Activated naive CD4-positive, alpha-beta T cell treated with anti-CD3 and anti-CD28 coated beads for 36 hours (primary cell): ENCODE results near the gene SOX30. TPM values are rescaled to one million over a fixed set of nuclear protein-coding genes. Genes with fewer than 3 reads are reported as not detected.

Experiments
- CTCF ChIA-PET: fragments of 350-600 bp; sonication (Branson Sonifier 250); formaldehyde crosslinking; loops from one replicate; lab custom pipeline; 2021; ENCODE audit warnings: antibody characterized with exemption; lab: Charles Lee
- DNase-seq: peaks from one replicate; pipeline ENCODE4 v3.0.0-alpha.2; 2020
- H3K27ac Mint-ChIP-seq: one replicate; pipeline ENCODE4 v1.8.0; 2021; ENCODE audit warnings: mild to moderate bottlenecking, mixed read lengths
- H3K27me3 Mint-ChIP-seq: one replicate; pipeline ENCODE4 v1.8.0; 2021; ENCODE audit warnings: low read depth, mixed read lengths
- H3K36me3 Mint-ChIP-seq: one replicate; pipeline ENCODE4 v1.8.0; 2021; ENCODE audit warnings: low read depth, mixed read lengths
- H3K4me1 Mint-ChIP-seq: one replicate; pipeline ENCODE4 v1.8.0; 2021; ENCODE audit warnings: low read depth, mixed read lengths
- H3K4me3 Mint-ChIP-seq: one replicate; pipeline ENCODE4 v1.8.0; 2021; ENCODE audit warnings: mild to moderate bottlenecking, moderate library complexity, mixed read lengths
- H3K9me3 Mint-ChIP-seq: one replicate; pipeline ENCODE4 v1.8.0; 2021; ENCODE audit warnings: mixed read lengths
- intact Hi-C: fragments of 100-400 bp; cut with micrococcal nuclease; formaldehyde crosslinking; loops from one replicate; pipeline ENCODE4 v1.15.1; 2023
- total RNA-seq, 2 experiments: library from RNA; stranded (reverse); gene quantifications; one replicate each; pipeline ENCODE4 v1.2.3, GENCODE V29; 2021

SOX30 gene
- total RNA-seq, 2 experiments from 2014 or later: 0.36 to 0.57 TPM

DNA sequence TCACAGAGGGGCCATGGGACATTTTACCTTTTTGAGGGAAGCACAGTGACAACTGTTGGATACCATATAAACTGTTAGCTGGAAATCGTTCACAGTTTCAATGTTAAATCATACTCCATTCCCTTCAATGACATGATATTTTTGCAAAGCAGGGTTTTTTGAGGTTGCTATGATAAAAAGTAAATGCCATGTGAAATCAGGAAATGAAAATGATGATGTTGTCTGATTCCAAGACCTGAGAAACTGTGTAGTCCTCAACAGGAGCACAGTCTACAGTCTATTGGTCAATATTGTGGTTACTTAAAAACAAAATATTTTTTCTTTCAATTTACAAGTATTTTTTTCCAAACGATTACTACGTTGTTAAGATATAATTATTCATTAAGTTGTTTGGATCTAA lies 52.7 kb downstream of the SOX30 start:
- CTCF ChIA-PET: interaction anchor here (0.7 kb wide), 1 partner anchor 254 kb away, joined by 3 read pairs; no protein-coding TSS in a partner anchor

DNA sequence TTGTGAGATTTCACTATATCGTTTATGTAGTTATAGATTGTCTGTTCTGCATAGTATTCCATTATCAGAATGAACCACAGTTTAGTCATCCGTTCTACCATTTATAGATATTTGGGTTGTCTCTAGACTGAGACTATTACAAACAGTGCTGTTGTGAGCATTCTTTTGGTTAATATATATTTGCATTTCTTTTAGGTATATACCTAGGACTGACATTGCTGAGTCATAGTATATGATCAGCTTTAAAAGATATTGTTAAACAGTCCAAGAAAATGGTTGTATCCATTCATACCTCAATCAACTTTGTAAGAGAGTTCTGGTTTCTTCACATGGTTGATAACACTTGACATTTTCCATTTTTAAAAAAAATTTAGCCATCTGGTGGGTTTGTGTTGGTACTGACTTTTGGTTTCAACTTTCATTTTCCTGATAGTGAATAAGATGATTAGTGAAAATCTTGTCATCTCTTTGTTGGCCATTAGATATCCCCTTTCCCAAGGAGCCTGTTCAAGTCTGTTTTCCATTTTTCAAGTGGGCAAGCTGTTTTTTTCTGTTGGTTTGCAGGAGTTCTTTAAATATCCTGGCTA lies 53.8 kb downstream of the SOX30 start:
- intact Hi-C loops: no loop called here
- peak overlapping the region; percentile 92 for H3K27ac Mint-ChIP-seq
- H3K4me1 Mint-ChIP-seq: peaks cover 96% of the 10 kb centered on the region
- no peaks in the 10 kb centered on the region for H3K27me3 Mint-ChIP-seq
- CTCF ChIA-PET: interaction anchor here (1.3 kb wide), 1 partner anchor 146 kb away, joined by 3 read pairs; the partner anchor contains the start of gene LSM11
- H3K4me3 Mint-ChIP-seq: no peak overlapping the region
- peaks cover 4% of the 10 kb centered on the region for H3K9me3 Mint-ChIP-seq
- DNase-seq: no peak
- H3K36me3 Mint-ChIP-seq: no peaks in the 10 kb centered on the region

More for the DNA sequence above, 52.7 kb downstream of the SOX30 start:
- peaks cover 97% of the 10 kb centered on the region for H3K4me1 Mint-ChIP-seq
- H3K4me3 Mint-ChIP-seq: no peak overlapping the region
- H3K27me3 Mint-ChIP-seq: no peaks in the 10 kb centered on the region
- H3K9me3 Mint-ChIP-seq: peaks cover 4% of the 10 kb centered on the region
- peak overlapping the region; percentile 92 for H3K27ac Mint-ChIP-seq
- intact Hi-C loops: no loop called here
- DNase-seq: no peak
- H3K36me3 Mint-ChIP-seq: no peaks in the 10 kb centered on the region

DNA sequence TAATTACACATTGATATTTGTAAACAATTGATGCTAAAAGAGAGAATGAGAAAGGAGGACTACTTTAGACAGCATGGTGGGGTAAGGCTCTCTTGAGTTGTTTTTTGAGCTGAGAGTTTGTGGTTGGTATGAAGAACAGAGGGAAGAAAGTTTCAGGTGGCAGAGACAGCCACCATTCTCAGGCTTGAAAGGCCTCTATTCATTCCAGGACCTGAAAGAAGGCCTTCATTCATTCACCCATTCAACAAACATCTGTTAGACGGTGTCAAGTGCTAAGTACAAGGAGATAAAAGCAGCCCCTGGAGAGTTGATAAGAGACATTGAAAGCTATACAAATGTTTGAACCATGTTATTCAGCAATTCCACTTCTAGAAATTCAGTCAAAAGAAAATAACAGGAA lies 55.0 kb downstream of the SOX30 start:
- peak; percentile 17 for DNase-seq
- Mint-ChIP-seq H3K4me1 (peaks cover 96% of the 10 kb centered on the region), H3K27ac (peak overlapping the region; percentile 92), H3K36me3 (no peaks in the 10 kb centered on the region), H3K27me3 (no peaks in the 10 kb centered on the region), H3K4me3 (no peak overlapping the region), H3K9me3 (peaks cover 4% of the 10 kb centered on the region)
- intact Hi-C loops: no loop called here
- CTCF ChIA-PET: interaction anchor here (0.8 to 1.3 kb wide), 3 partner anchors 11 to 147 kb away, joined by 3 to 7 read pairs (median 4); partner anchors contain the start of gene LSM11

DNA sequence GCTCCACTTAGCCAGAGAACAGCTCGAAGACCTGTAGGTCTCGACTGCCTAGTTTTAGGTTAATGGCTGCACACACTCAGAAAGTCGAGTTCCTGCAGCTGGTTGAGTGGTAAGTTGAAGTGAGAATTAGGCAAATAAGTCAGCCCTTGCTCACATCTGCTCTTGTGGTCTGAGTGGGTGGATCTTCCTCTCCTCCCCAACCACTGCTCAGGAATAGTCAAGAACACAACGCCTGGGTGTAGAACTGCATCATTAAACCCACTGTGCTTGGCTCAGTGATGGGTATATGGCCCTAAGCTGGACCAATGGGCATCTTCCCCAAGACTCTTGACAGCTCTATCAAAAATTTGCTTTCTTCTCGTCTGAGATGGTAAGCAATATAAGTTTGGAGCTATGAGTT lies 55.8 kb downstream of the SOX30 start:
- H3K4me3 Mint-ChIP-seq: peak overlapping the region; percentile 13
- H3K27ac Mint-ChIP-seq: peak overlapping the region; percentile 92
- peaks cover 7% of the 10 kb centered on the region for H3K36me3 Mint-ChIP-seq
- peaks cover 96% of the 10 kb centered on the region for H3K4me1 Mint-ChIP-seq
- no peaks in the 10 kb centered on the region for H3K27me3 Mint-ChIP-seq
- intact Hi-C loops: loop anchor here (1.0 kb wide), 2 partner anchors 11 to 132 kb away; no protein-coding TSS in a partner anchor
- CTCF ChIA-PET: interaction anchor here (0.6 to 1.3 kb wide), 4 partner anchors 9 to 147 kb away, joined by 3 to 7 read pairs (median 3); no protein-coding TSS in a partner anchor
- DNase-seq: peak; percentile 84
- H3K9me3 Mint-ChIP-seq: peaks cover 10% of the 10 kb centered on the region

DNA sequence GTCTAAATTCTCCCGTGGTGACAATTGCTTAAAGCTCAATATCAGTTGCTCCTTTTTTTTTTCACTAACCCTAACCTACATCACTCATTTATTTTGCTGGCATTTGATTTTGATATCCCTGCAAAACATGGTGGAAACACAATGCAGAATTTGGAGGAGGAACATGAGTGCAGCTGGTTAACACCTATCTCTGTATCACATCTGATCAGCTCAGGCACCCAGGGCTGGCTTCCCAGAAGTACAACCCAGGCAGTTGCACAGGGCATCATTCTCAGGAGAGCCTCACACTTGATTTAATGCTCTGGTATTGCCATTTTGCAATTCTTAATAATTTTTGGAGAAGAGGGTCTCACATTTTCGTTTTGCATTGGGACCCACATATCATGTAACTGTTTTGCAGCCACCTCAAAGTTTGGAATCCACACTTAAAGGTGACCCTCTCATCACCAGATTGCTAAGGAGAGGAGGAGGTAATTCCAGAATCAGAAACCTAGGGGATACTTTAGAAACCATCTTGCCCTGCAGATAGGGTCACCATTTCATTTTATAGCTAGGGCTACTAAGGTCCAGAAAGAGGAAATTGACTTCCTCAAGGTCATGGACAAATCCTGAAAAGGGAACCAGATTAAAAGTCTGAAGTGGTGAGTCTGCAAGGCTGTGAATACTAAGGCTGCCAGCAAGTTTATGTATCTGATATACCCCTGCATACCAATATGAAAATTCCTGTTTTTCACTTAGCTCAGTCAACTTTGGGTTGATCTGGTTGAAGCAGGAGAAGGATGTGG lies 57.4 kb downstream of the SOX30 start:
- Mint-ChIP-seq H3K27me3 (peaks cover under 1% of the 10 kb centered on the region), H3K9me3 (peaks cover 10% of the 10 kb centered on the region), H3K4me3 (no peak overlapping the region), H3K27ac (peak overlapping the region; percentile 84), H3K4me1 (peaks cover 80% of the 10 kb centered on the region), H3K36me3 (peaks cover 7% of the 10 kb centered on the region)
- peak; percentile 42 for DNase-seq
- intact Hi-C loops: loop anchor here (1.0 kb wide), 3 partner anchors 8 to 135 kb away; no protein-coding TSS in a partner anchor
- CTCF ChIA-PET: interaction anchor here (1.0 to 1.5 kb wide), 4 partner anchors 9 to 252 kb away, joined by 3 to 6 read pairs (median 3); no protein-coding TSS in a partner anchor

DNA sequence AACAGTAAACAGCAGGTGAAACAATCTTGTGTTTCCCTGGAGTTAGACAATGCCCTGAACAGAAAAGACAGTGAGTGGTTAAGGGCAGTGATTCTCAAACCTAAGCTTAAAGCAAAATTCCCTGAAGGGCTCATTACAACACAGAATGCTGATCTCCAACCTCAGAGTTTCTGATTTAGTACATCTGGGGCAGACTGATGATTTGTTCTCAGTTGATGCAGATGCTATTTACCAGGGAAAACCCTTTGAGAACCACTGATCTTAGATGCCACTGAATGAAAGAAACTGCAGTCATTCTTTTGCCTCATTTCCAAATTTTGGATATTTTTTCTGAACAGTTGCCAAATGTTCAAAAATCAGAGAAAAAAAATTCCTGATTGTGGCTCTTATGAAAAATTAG lies 58.0 kb downstream of the SOX30 start:
- peak overlapping the region; percentile 8 for H3K4me3 Mint-ChIP-seq
- intact Hi-C loops: loop anchor here (1.0 kb wide), 3 partner anchors 9 to 136 kb away; no protein-coding TSS in a partner anchor
- H3K9me3 Mint-ChIP-seq: peaks cover 10% of the 10 kb centered on the region
- CTCF ChIA-PET: interaction anchor here (1.0 to 1.5 kb wide), 4 partner anchors 9 to 251 kb away, joined by 3 to 6 read pairs (median 3); no protein-coding TSS in a partner anchor
- peaks cover 2% of the 10 kb centered on the region for H3K27me3 Mint-ChIP-seq
- H3K36me3 Mint-ChIP-seq: peaks cover 7% of the 10 kb centered on the region
- peaks cover 76% of the 10 kb centered on the region for H3K4me1 Mint-ChIP-seq
- peak; percentile 22 for DNase-seq
- peak overlapping the region; percentile 84 for H3K27ac Mint-ChIP-seq

DNA sequence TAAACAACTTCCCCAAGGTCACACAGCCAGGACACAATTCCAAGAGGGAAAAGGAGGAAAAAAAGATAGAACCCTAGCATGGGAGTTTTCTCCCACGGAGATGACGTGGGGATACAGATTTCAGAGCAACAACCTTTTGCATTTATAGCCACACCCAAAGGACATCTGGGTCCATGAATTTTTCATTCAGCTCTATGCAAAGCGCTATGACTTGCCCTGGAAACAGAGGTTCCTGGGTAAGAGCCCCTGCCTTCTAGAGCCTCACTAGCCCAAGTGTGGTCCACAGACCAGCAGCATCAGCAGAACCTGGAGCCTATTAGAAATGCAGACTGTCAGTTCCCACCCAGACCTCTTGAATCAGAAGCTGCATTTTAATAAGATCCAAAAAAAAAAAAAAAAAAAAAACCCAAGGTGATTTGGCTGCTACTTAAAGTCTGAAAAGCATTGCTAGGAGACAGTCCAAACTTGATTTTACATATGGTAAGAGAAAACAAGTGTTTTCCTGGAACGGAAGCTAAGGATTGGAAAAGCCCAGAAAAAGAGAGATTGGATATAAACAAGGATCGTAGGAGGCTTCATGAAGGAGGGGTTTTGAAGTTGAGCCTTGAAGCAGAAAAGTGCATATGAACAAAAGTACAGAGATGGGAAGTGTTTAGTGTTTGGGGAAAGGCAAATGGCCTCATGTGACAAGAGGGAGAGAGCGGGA lies 59.0 kb downstream of the SOX30 start:
- CTCF ChIA-PET: interaction anchor here (1.2 kb wide), 1 partner anchor 11 kb away, joined by 3 read pairs; no protein-coding TSS in a partner anchor
- peaks cover 7% of the 10 kb centered on the region for H3K36me3 Mint-ChIP-seq
- peak overlapping the region; percentile 56 for H3K27ac Mint-ChIP-seq
- H3K4me3 Mint-ChIP-seq: no peak overlapping the region
- DNase-seq: no peak
- intact Hi-C loops: no loop called here
- H3K27me3 Mint-ChIP-seq: peaks cover 2% of the 10 kb centered on the region
- H3K4me1 Mint-ChIP-seq: peaks cover 66% of the 10 kb centered on the region
- H3K9me3 Mint-ChIP-seq: peaks cover 6% of the 10 kb centered on the region

DNA sequence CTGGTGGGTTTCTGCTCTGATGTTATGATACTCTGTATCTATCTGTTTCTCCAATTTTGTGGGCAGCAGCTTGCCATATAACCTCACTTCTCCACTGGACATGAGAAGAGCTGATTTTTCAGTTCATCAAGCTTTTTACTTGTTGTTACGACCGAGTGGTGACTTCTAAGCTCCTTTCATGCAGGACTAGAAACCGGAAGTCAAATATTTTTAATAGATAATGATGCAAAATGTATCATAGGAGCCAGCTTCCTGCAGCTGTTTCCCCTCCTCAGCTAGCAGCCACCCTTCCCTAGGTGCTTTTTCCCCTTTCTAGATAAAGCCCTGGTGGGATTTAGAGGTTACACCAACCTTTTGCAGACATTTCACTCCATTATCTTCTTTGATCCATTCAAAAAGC lies 59.6 kb downstream of the SOX30 start:
- no peak for DNase-seq
- H3K9me3 Mint-ChIP-seq: peaks cover 6% of the 10 kb centered on the region
- H3K27me3 Mint-ChIP-seq: peaks cover 2% of the 10 kb centered on the region
- peak overlapping the region; percentile 73 for H3K27ac Mint-ChIP-seq
- CTCF ChIA-PET: no interaction called here
- intact Hi-C loops: no loop called here
- H3K4me1 Mint-ChIP-seq: peaks cover 60% of the 10 kb centered on the region
- peaks cover 7% of the 10 kb centered on the region for H3K36me3 Mint-ChIP-seq
- no peak overlapping the region for H3K4me3 Mint-ChIP-seq

DNA sequence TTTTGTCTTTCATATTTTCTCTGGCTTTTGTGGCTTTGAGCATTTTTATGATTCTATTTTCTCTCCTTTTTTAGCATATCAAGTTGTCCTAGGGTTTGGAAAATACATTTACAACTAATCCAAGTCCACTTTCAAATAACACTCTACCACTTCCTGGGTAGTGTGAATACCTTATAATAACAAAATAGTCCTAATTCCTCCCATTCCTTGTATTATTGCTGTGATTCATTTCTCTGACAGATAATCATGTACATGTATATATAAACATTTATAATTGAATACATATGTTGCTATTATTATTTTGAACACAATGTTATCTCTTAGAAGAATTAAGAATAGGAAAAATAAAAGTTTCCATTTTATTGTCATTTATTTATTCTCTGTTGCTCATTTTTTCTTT lies 61.8 kb downstream of the SOX30 start:
- intact Hi-C loops: no loop called here
- Mint-ChIP-seq H3K4me3 (no peak overlapping the region), H3K36me3 (peaks cover 7% of the 10 kb centered on the region), H3K4me1 (peaks cover 38% of the 10 kb centered on the region), H3K9me3 (peaks cover 6% of the 10 kb centered on the region), H3K27me3 (peaks cover 2% of the 10 kb centered on the region), H3K27ac (no peak overlapping the region)
- CTCF ChIA-PET: no interaction called here
- no peak for DNase-seq

DNA sequence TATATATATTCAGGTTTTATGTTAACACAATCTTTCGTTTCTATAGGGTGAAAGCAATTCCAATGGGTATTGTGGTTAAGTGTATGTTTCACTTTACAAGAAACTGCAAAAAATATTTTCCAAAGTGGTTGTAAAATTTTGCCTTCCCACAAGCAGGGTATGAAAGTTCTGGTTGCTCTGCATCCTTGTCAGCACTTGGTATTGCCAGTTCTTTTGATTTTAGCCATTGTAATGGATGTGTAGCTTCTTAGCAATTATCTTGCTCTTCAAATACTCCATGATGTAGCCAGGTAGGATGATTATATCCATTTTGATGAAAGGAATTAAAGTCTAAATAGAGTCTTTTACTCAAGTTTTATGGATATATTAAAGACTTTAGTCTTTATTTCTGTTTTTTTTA lies 67.6 kb downstream of the SOX30 start:
- peaks cover 7% of the 10 kb centered on the region for H3K9me3 Mint-ChIP-seq
- H3K27me3 Mint-ChIP-seq: no peaks in the 10 kb centered on the region
- intact Hi-C loops: loop anchor here (5.0 kb wide), 1 partner anchor 133 kb away; no protein-coding TSS in a partner anchor
- CTCF ChIA-PET: interaction anchor here (1.7 kb wide), 1 partner anchor 10 kb away, joined by 6 read pairs; no protein-coding TSS in a partner anchor
- H3K4me1 Mint-ChIP-seq: peaks cover 27% of the 10 kb centered on the region
- no peak overlapping the region for H3K4me3 Mint-ChIP-seq
- H3K36me3 Mint-ChIP-seq: no peaks in the 10 kb centered on the region
- H3K27ac Mint-ChIP-seq: no peak overlapping the region
- no peak for DNase-seq

DNA sequence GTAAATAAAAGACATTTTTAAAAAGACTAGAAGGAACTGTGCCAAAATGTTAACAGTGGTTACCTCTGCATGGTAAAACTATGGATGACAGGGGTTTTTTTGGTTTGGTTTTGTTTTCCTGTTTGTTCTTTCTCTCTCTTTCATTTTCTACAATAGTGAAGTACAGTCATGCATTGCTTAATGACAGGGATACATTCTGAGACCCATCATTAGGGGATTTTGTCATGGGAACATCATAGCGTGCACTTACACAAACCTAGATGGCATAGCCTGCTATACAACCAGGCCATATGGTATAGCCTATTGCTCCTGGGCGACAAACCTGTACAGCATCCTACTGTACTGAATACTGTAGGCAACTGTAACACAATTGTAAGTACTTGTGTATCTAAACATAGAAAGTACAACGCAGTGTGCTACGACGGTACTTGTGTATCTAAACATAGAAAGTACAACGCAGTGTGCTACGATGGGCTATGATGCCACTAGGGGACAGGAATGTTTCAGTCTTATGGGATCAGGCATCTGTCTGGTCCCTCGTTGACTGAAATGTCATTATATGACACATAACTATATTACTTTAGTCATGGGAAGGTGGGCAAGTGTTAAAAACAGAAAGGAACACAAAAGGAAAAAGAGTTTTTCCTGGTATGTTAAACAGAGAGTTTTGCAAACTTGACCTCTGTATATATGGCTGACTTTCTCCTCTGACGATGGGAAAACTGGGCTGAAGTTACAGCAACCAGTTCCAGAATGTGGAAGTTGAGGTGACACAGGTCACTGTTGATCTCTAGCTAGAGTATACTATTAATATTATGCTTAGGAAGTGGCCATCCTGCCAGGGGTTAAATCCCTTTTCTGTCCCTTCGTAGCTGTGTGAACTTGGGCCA lies 69.3 kb downstream of the SOX30 start:
- CTCF ChIA-PET: interaction anchor here (0.6 to 0.9 kb wide), 2 partner anchors 27 to 160 kb away, joined by 3 read pairs; no protein-coding TSS in a partner anchor
- Mint-ChIP-seq H3K27me3 (no peaks in the 10 kb centered on the region), H3K36me3 (no peaks in the 10 kb centered on the region), H3K4me1 (peaks cover 40% of the 10 kb centered on the region), H3K4me3 (no peak overlapping the region), H3K27ac (peak overlapping the region; percentile 63), H3K9me3 (peaks cover 7% of the 10 kb centered on the region)
- intact Hi-C loops: loop anchor here (1.0 to 5.0 kb wide), 8 partner anchors 10 to 147 kb away; no protein-coding TSS in a partner anchor
- peak; percentile 51 for DNase-seq
